Peyer's patch (tissue), 4 donors: Measurements from ENCODE around the gene METTL1. TPM values are rescaled to one million over a fixed set of nuclear protein-coding genes. Genes with fewer than 3 reads are reported as not detected.

Experiments used
- DNase-seq, 3 donors: peaks; one replicate each; pipeline ENCODE4 v3.0.0-alpha.2; 2017 to 2019
- H3K27ac ChIP-seq, 4 donors: fragments of 200-600 bp; sonication (generic); one replicate each; pipeline ENCODE4 v1.5.1; 2016 to 2019
- H3K27me3 ChIP-seq, 2 donors: fragments of 200-600 bp; sonication (generic); one replicate each; pipeline ENCODE4 v1.5.1; 2019
- H3K36me3 ChIP-seq, 3 donors: fragments of 200-600 bp; sonication (generic); one replicate each; pipeline ENCODE4 v1.5.1; 2016 to 2019
- H3K4me1 ChIP-seq, 4 donors: fragments of 200-600 bp; sonication (generic); one replicate each; pipeline ENCODE4 v1.5.1; 2016 to 2019
- H3K4me3 ChIP-seq, 4 donors: fragments of 200-600 bp; sonication (generic); 1 replicate in 3 of 4; 2 replicates in 1 of 4; pipeline ENCODE4 v1.5.1; 2016 to 2019; ENCODE audit warnings: mild to moderate bottlenecking in 1 of 4
- H3K9me3 ChIP-seq, 4 donors: fragments of 200-600 bp; sonication (generic); one replicate each; pipeline ENCODE4 v1.5.1; 2016 to 2019; ENCODE audit warnings: mild to moderate bottlenecking in 1 of 4
- CTCF ChIP-seq, 6 experiments: fragments of 450-650 bp in 4 of 6; fragments of 200-600 bp in 2 of 6; sonication (generic) in 1 of 6; IDR thresholded peaks; one replicate each; pipeline ENCODE4 v1.5.1; 2017 to 2019; ENCODE audit warnings: antibody characterized with exemption in 6 of 6, mild to moderate bottlenecking in 3 of 6, moderate library complexity in 1 of 6
- POLR2A ChIP-seq, 2 donors: fragments of 450-650 bp; IDR thresholded peaks; one replicate each; pipeline ENCODE4 v1.5.1; 2017; ENCODE audit warnings: antibody characterized with exemption in 2 of 2, mild to moderate bottlenecking in 2 of 2, moderate library complexity in 2 of 2
- total RNA-seq, 4 donors: library from RNA; depleted of rRNA; stranded (reverse); fragments of >200 nt; gene quantifications; one replicate each; pipeline ENCODE4 v1.1.0, GENCODE V29; 2016

METTL1 gene
- total RNA-seq, 4 donors from 2014 or later, result 1.2 to 26.4 (median 8.0) TPM

- H3K9me3 ChIP-seq, result no peaks in the 10 kb centered on the region
- H3K27me3 ChIP-seq, result no peaks in the 10 kb centered on the region
- H3K27ac ChIP-seq, result peak within 1 kb of the TSS; percentile 58 to 82 (median 70)
- peaks cover 0 to 12% (median 8%) of the 10 kb centered on the region in 4 donors for H3K4me1 ChIP-seq
- DNase-seq, result peak; percentile 96 to 98 (median 97)
- peak within 1 kb of the TSS; percentile 57 to 98 (median 88) for H3K4me3 ChIP-seq
- TF ChIP-seq POLR2A (IDR thresholded peaks at IDR 0.05) (peak; percentile 47 to 55), CTCF (IDR thresholded peaks at IDR 0.05) (peak; percentile 91 to 99 (median 98))
- peaks cover 0 to 26% (median 0%) of the 10 kb centered on the region in 3 donors for H3K36me3 ChIP-seq
Measured at GRCh38 chr12:57782608-57783465, 10.9 kb upstream of the METTL1 start, which contains the start of gene TSFM. TSS of gene TSFM (plus strand) at chr12:57782787. CDS start at chr12:57782802, 15 bp downstream.

GRCh38 chr12:57782243-57782607 is 10.3 kb upstream of the METTL1 start:
- H3K4me3 ChIP-seq, result peak overlapping the region; percentile 57 to 98 (median 88)
- peaks cover 0 to 12% (median 8%) of the 10 kb centered on the region in 4 donors for H3K4me1 ChIP-seq
- H3K9me3 ChIP-seq, result no peaks in the 10 kb centered on the region
- H3K27me3 ChIP-seq, result no peaks in the 10 kb centered on the region
- peaks cover 0 to 20% (median 0%) of the 10 kb centered on the region in 3 donors for H3K36me3 ChIP-seq
- no peak for DNase-seq
- TF ChIP-seq CTCF (IDR thresholded peaks at IDR 0.05), result no peak
- TF ChIP-seq POLR2A (IDR thresholded peaks at IDR 0.05), result no peak
- H3K27ac ChIP-seq, result peak overlapping the region in 2 of 4 donors; percentile 66 to 82

- TF ChIP-seq POLR2A (IDR thresholded peaks at IDR 0.05) (no peak), CTCF (IDR thresholded peaks at IDR 0.05) (no peak)
- DNase-seq, result no peak
- no peaks in the 10 kb centered on the region for H3K9me3 ChIP-seq
- H3K27ac ChIP-seq, result no peak overlapping the region
- H3K27me3 ChIP-seq, result no peaks in the 10 kb centered on the region
- H3K4me3 ChIP-seq, result no peak overlapping the region
- H3K36me3 ChIP-seq, result peaks cover 0 to 16% (median 0%) of the 10 kb centered on the region in 3 donors
- H3K4me1 ChIP-seq, result peaks cover 0 to 12% (median 8%) of the 10 kb centered on the region in 4 donors
Measured at GRCh38 chr12:57781801-57782200, 9.9 kb upstream of the METTL1 start.

- H3K4me3 ChIP-seq, result no peak overlapping the region
- H3K9me3 ChIP-seq, result no peaks in the 10 kb centered on the region
- H3K27me3 ChIP-seq, result no peaks in the 10 kb centered on the region
- TF ChIP-seq CTCF (IDR thresholded peaks at IDR 0.05) (no peak), POLR2A (IDR thresholded peaks at IDR 0.05) (no peak)
- DNase-seq, result no peak
- H3K4me1 ChIP-seq, result peaks cover 0 to 12% (median 8%) of the 10 kb centered on the region in 4 donors
- H3K36me3 ChIP-seq, result peaks cover 0 to 10% (median 0%) of the 10 kb centered on the region in 3 donors
- H3K27ac ChIP-seq, result peak overlapping the region in 1 of 4 donors; percentile 60
Measured at GRCh38 chr12:57781244-57781643, 9.3 kb upstream of the METTL1 start.

- Histone ChIP-seq H3K4me1 (peaks cover 0 to 12% (median 8%) of the 10 kb centered on the region in 4 donors), H3K36me3 (peaks cover 0 to 1% (median 0%) of the 10 kb centered on the region in 3 donors), H3K27ac (peak overlapping the region in 1 of 4 donors; percentile 60)
Measured at GRCh38 chr12:57780284-57780897, 8.5 kb upstream of the METTL1 start.

More at GRCh38 chr12:57780284-57780897, 8.5 kb upstream of the METTL1 start:
- DNase-seq, result no peak
- Histone ChIP-seq H3K27me3 (no peaks in the 10 kb centered on the region), H3K4me3 (no peak overlapping the region), H3K9me3 (no peaks in the 10 kb centered on the region)
- TF ChIP-seq CTCF (IDR thresholded peaks at IDR 0.05) (no peak), POLR2A (IDR thresholded peaks at IDR 0.05) (no peak)
